Stimulated activated CD8-positive, alpha-beta memory T cell treated with anti-CD3 and anti-CD28 coated beads, Interleukin-15, amount 100 ng/mL, for 4 hours (primary cell): Measurements from ENCODE around the gene ZNF423.

ENCODE experiments used
- DNase-seq, 2 donors: peaks; one replicate each; pipeline ENCODE4 v3.0.0-alpha.2; 2020; ENCODE audit warnings: low read depth in 2 of 2

The ZNF423 gene

GRCh38 chr16:49754495-49755312 lies 101.2 kb downstream of the ZNF423 start:
- DNase-seq: no peak

- no peak for DNase-seq
Observed at GRCh38 chr16:49750341-49751000, 105.4 kb downstream of the ZNF423 start.

- DNase-seq: no peak
Observed at GRCh38 chr16:49749816-49750215, 106.1 kb downstream of the ZNF423 start.

GRCh38 chr16:49748322-49748721 lies 107.6 kb downstream of the ZNF423 start:
- DNase-seq: no peak

- no peak for DNase-seq
Observed at GRCh38 chr16:49747654-49748053, 108.3 kb downstream of the ZNF423 start.

GRCh38 chr16:49746545-49746944 lies 109.4 kb downstream of the ZNF423 start:
- no peak for DNase-seq

GRCh38 chr16:49745311-49745747 lies 110.6 kb downstream of the ZNF423 start:
- DNase-seq: no peak

GRCh38 chr16:49744244-49745220 lies 111.4 kb downstream of the ZNF423 start:
- DNase-seq: no peak

GRCh38 chr16:49743658-49744057 lies 112.3 kb downstream of the ZNF423 start:
- no peak for DNase-seq

GRCh38 chr16:49743203-49743464 lies 112.8 kb downstream of the ZNF423 start:
- no peak for DNase-seq

GRCh38 chr16:49742428-49743202 lies 113.3 kb downstream of the ZNF423 start:
- no peak for DNase-seq

- no peak for DNase-seq
Observed at GRCh38 chr16:49740256-49740655, 115.7 kb downstream of the ZNF423 start.

GRCh38 chr16:49739381-49739780 lies 116.5 kb downstream of the ZNF423 start:
- no peak for DNase-seq

- DNase-seq: no peak
Observed at GRCh38 chr16:49738832-49739231, 117.1 kb downstream of the ZNF423 start.

- DNase-seq: no peak
Observed at GRCh38 chr16:49738001-49738400, 117.9 kb downstream of the ZNF423 start.

GRCh38 chr16:49737541-49737940 lies 118.4 kb downstream of the ZNF423 start:
- DNase-seq: no peak

GRCh38 chr16:49734331-49734730 lies 121.6 kb downstream of the ZNF423 start:
- DNase-seq: no peak

GRCh38 chr16:49733313-49734009 lies 122.5 kb downstream of the ZNF423 start:
- DNase-seq: no peak

- DNase-seq: no peak
Observed at GRCh38 chr16:49731911-49732310, 124.0 kb downstream of the ZNF423 start.

GRCh38 chr16:49730772-49731171 lies 125.1 kb downstream of the ZNF423 start:
- DNase-seq: no peak

- DNase-seq: no peak
Observed at GRCh38 chr16:49727611-49728010, 128.3 kb downstream of the ZNF423 start.
